ENCODE data around the gene LYRM9.

LYRM9 gene

GRCh38 chr17:27873746-27874145 is 19.4 kb downstream of the LYRM9 start:
- Histone ChIP-seq H3K27ac (ENCODE audit: low read length) (no peak overlapping the region), H3K9ac (ENCODE audit: low read length in 2 of 2) (no peak overlapping the region), H3K27me3 (ENCODE audit: control insufficient read depth in 1 of 2, insufficient read depth in 2 of 2, low read length in 2 of 2) (no peaks in the 10 kb centered on the region), H3K4me3 (ENCODE audit: low read length in 2 of 2) (no peak overlapping the region), H3K36me3 (ENCODE audit: control insufficient read depth in 2 of 2, insufficient read depth in 2 of 2, low read length in 2 of 2) (peaks cover 16 to 24% of the 10 kb centered on the region in 2 donors), H3K4me1 (ENCODE audit: control insufficient read depth, insufficient read depth, low read length) (no peaks in the 10 kb centered on the region), H3K9me3 (ENCODE audit: control insufficient read depth in 2 of 2, low read length in 2 of 2) (no peaks in the 10 kb centered on the region)

- no peaks in the 10 kb centered on the region for H3K27me3 ChIP-seq (ENCODE audit: control insufficient read depth in 1 of 2, insufficient read depth in 2 of 2, low read length in 2 of 2)
- peaks cover 15 to 20% of the 10 kb centered on the region in 2 donors for H3K36me3 ChIP-seq (ENCODE audit: control insufficient read depth in 2 of 2, insufficient read depth in 2 of 2, low read length in 2 of 2)
- H3K4me3 ChIP-seq (ENCODE audit: low read length in 2 of 2) = no peak overlapping the region
- no peaks in the 10 kb centered on the region for H3K9me3 ChIP-seq (ENCODE audit: control insufficient read depth in 2 of 2, low read length in 2 of 2)
- H3K4me1 ChIP-seq (ENCODE audit: control insufficient read depth, insufficient read depth, low read length) = no peaks in the 10 kb centered on the region
- H3K9ac ChIP-seq (ENCODE audit: low read length in 2 of 2) = no peak overlapping the region
- H3K27ac ChIP-seq (ENCODE audit: low read length) = no peak overlapping the region
Measured at GRCh38 chr17:27873211-27873610, 20.0 kb downstream of the LYRM9 start.

GRCh38 chr17:27872776-27873175 is 20.4 kb downstream of the LYRM9 start:
- H3K9me3 ChIP-seq (ENCODE audit: control insufficient read depth in 2 of 2, low read length in 2 of 2) = no peaks in the 10 kb centered on the region
- H3K27ac ChIP-seq (ENCODE audit: low read length) = no peak overlapping the region
- H3K36me3 ChIP-seq (ENCODE audit: control insufficient read depth in 2 of 2, insufficient read depth in 2 of 2, low read length in 2 of 2) = peaks cover 11 to 20% of the 10 kb centered on the region in 2 donors
- no peak overlapping the region for H3K4me3 ChIP-seq (ENCODE audit: low read length in 2 of 2)
- H3K4me1 ChIP-seq (ENCODE audit: control insufficient read depth, insufficient read depth, low read length) = no peaks in the 10 kb centered on the region
- no peaks in the 10 kb centered on the region for H3K27me3 ChIP-seq (ENCODE audit: control insufficient read depth in 1 of 2, insufficient read depth in 2 of 2, low read length in 2 of 2)
- no peak overlapping the region for H3K9ac ChIP-seq (ENCODE audit: low read length in 2 of 2)

DNA sequence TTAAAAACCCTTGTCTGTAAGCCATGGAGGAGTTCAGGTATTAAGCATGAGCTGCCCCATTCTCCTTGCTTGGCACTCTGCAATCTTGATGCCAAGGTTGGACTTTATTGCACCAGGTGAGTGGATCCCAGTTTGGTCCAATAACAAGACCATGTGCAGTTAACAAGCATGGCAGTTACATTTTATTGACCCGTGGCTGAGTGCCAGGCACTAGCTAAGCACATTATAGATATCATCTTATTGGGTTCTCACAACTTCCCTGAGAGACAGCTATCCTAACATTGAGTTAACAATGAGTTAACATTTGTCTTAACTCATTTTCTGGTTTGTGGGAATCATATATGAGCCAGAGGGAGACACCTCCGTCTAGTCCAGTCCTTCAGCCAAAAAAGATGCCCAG is 21.8 kb downstream of the LYRM9 start:
- Histone ChIP-seq H3K4me1 (ENCODE audit: control insufficient read depth, insufficient read depth, low read length) (no peaks in the 10 kb centered on the region), H3K9me3 (ENCODE audit: control insufficient read depth in 2 of 2, low read length in 2 of 2) (no peaks in the 10 kb centered on the region), H3K27ac (ENCODE audit: low read length) (no peak overlapping the region), H3K27me3 (ENCODE audit: control insufficient read depth in 1 of 2, insufficient read depth in 2 of 2, low read length in 2 of 2) (no peaks in the 10 kb centered on the region), H3K4me3 (ENCODE audit: low read length in 2 of 2) (no peak overlapping the region), H3K9ac (ENCODE audit: low read length in 2 of 2) (no peak overlapping the region), H3K36me3 (ENCODE audit: control insufficient read depth in 2 of 2, insufficient read depth in 2 of 2, low read length in 2 of 2) (peaks cover 8 to 10% of the 10 kb centered on the region in 2 donors)

- Histone ChIP-seq H3K27me3 (ENCODE audit: control insufficient read depth in 1 of 2, insufficient read depth in 2 of 2, low read length in 2 of 2) (no peaks in the 10 kb centered on the region), H3K4me3 (ENCODE audit: low read length in 2 of 2) (no peak overlapping the region), H3K4me1 (ENCODE audit: control insufficient read depth, insufficient read depth, low read length) (no peaks in the 10 kb centered on the region), H3K9ac (ENCODE audit: low read length in 2 of 2) (no peak overlapping the region), H3K36me3 (ENCODE audit: control insufficient read depth in 2 of 2, insufficient read depth in 2 of 2, low read length in 2 of 2) (peaks cover 3 to 6% of the 10 kb centered on the region in 2 donors), H3K9me3 (ENCODE audit: control insufficient read depth in 2 of 2, low read length in 2 of 2) (no peaks in the 10 kb centered on the region), H3K27ac (ENCODE audit: low read length) (no peak overlapping the region)
Measured at GRCh38 chr17:27870345-27870744, 22.8 kb downstream of the LYRM9 start.

DNA sequence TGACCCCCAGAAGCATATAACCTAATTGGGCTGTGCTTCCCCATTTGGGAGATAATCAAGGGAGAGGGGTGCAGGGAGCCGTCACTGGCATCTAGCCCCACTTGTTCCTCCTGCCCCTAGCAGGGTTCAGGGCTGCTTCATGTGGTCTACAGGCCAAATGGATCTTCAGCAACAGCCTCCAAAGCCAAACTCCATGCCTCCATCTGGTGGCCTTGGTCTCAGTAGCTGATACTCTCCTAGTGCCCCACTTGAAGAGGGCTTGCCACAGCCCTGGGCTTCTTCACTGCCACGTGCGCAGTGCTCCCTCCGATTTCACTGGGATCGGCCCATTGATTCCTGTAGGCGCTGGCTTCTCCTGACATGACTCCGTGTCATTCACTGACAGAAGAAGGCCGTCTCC is 24.6 kb downstream of the LYRM9 start:
- Histone ChIP-seq H3K4me1 (ENCODE audit: control insufficient read depth, insufficient read depth, low read length) (no peaks in the 10 kb centered on the region), H3K9me3 (ENCODE audit: control insufficient read depth in 2 of 2, low read length in 2 of 2) (no peaks in the 10 kb centered on the region), H3K9ac (ENCODE audit: low read length in 2 of 2) (no peak overlapping the region), H3K36me3 (ENCODE audit: control insufficient read depth in 2 of 2, insufficient read depth in 2 of 2, low read length in 2 of 2) (peaks cover 0 to 2% of the 10 kb centered on the region in 2 donors), H3K27ac (ENCODE audit: low read length) (no peak overlapping the region), H3K4me3 (ENCODE audit: low read length in 2 of 2) (no peak overlapping the region), H3K27me3 (ENCODE audit: control insufficient read depth in 1 of 2, insufficient read depth in 2 of 2, low read length in 2 of 2) (no peaks in the 10 kb centered on the region)

DNA sequence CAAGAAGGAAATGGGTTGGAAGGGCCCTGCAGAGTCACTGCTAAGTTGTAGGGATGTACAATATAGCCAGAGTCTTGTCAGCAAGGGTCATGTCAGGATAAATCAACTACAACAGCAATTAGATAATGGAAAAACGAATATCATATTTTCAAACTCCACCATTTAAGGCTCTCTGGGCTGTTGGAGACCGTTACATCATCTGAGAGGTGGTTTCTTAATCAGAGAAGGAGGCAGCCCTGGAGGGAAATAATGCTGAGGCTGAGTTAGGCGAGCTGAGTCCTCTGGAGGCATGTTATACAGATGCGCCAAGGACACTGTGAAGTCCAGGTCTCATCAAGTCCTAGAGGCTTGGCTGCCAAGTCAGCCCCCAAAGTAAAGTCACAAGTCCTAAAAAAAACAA is 30.3 kb downstream of the LYRM9 start:
- Histone ChIP-seq H3K36me3 (ENCODE audit: control insufficient read depth in 2 of 2, insufficient read depth in 2 of 2, low read length in 2 of 2) (no peaks in the 10 kb centered on the region), H3K27me3 (ENCODE audit: control insufficient read depth in 1 of 2, insufficient read depth in 2 of 2, low read length in 2 of 2) (no peaks in the 10 kb centered on the region), H3K9ac (ENCODE audit: low read length in 2 of 2) (no peak overlapping the region), H3K4me3 (ENCODE audit: low read length in 2 of 2) (no peak overlapping the region), H3K27ac (ENCODE audit: low read length) (no peak overlapping the region), H3K9me3 (ENCODE audit: control insufficient read depth in 2 of 2, low read length in 2 of 2) (no peaks in the 10 kb centered on the region), H3K4me1 (ENCODE audit: control insufficient read depth, insufficient read depth, low read length) (no peaks in the 10 kb centered on the region)

- Histone ChIP-seq H3K4me3 (ENCODE audit: low read length in 2 of 2) (no peak overlapping the region), H3K9me3 (ENCODE audit: control insufficient read depth in 2 of 2, low read length in 2 of 2) (no peaks in the 10 kb centered on the region), H3K27me3 (ENCODE audit: control insufficient read depth in 1 of 2, insufficient read depth in 2 of 2, low read length in 2 of 2) (no peaks in the 10 kb centered on the region), H3K9ac (ENCODE audit: low read length in 2 of 2) (no peak overlapping the region), H3K27ac (ENCODE audit: low read length) (no peak overlapping the region), H3K4me1 (ENCODE audit: control insufficient read depth, insufficient read depth, low read length) (no peaks in the 10 kb centered on the region), H3K36me3 (ENCODE audit: control insufficient read depth in 2 of 2, insufficient read depth in 2 of 2, low read length in 2 of 2) (no peaks in the 10 kb centered on the region)
Measured at GRCh38 chr17:27862004-27862403, 31.2 kb downstream of the LYRM9 start.

- no peaks in the 10 kb centered on the region for H3K36me3 ChIP-seq (ENCODE audit: control insufficient read depth in 2 of 2, insufficient read depth in 2 of 2, low read length in 2 of 2)
- H3K9ac ChIP-seq (ENCODE audit: low read length in 2 of 2) = no peak overlapping the region
- no peaks in the 10 kb centered on the region for H3K9me3 ChIP-seq (ENCODE audit: control insufficient read depth in 2 of 2, low read length in 2 of 2)
- no peak overlapping the region for H3K4me3 ChIP-seq (ENCODE audit: low read length in 2 of 2)
- H3K4me1 ChIP-seq (ENCODE audit: control insufficient read depth, insufficient read depth, low read length) = no peaks in the 10 kb centered on the region
- H3K27ac ChIP-seq (ENCODE audit: low read length) = no peak overlapping the region
- no peaks in the 10 kb centered on the region for H3K27me3 ChIP-seq (ENCODE audit: control insufficient read depth in 1 of 2, insufficient read depth in 2 of 2, low read length in 2 of 2)
Measured at GRCh38 chr17:27860971-27861664, 32.0 kb downstream of the LYRM9 start.

GRCh38 chr17:27858621-27859305 is 34.4 kb downstream of the LYRM9 start:
- Histone ChIP-seq H3K4me1 (ENCODE audit: control insufficient read depth, insufficient read depth, low read length) (no peaks in the 10 kb centered on the region), H3K4me3 (ENCODE audit: low read length in 2 of 2) (no peak overlapping the region), H3K9me3 (ENCODE audit: control insufficient read depth in 2 of 2, low read length in 2 of 2) (no peaks in the 10 kb centered on the region), H3K27me3 (ENCODE audit: control insufficient read depth in 1 of 2, insufficient read depth in 2 of 2, low read length in 2 of 2) (no peaks in the 10 kb centered on the region), H3K9ac (ENCODE audit: low read length in 2 of 2) (no peak overlapping the region), H3K27ac (ENCODE audit: low read length) (no peak overlapping the region), H3K36me3 (ENCODE audit: control insufficient read depth in 2 of 2, insufficient read depth in 2 of 2, low read length in 2 of 2) (no peaks in the 10 kb centered on the region)

Data from stomach smooth muscle (tissue), 2 donors.